MM.1S (cell line): Measurements from ENCODE around the gene ZNF580.

ENCODE experiments used
- DNase-seq: peaks from one replicate; pipeline ENCODE4 v3.0.0-alpha.2; 2015
- H2AFZ ChIP-seq: fragments of 300-600 bp; sonication (generic); 2 replicates; pipeline ENCODE4 v1.6.0; 2016; ENCODE audit warnings: antibody characterized with exemption, low read length
- H3F3A ChIP-seq: fragments of 300-600 bp; sonication (generic); 2 replicates; pipeline ENCODE4 v1.6.1; 2016; ENCODE audit warnings: mild to moderate bottlenecking, antibody characterized with exemption, low read length, moderate library complexity, mixed read lengths; ENCODE audit not compliant: insufficient read depth
- H3K27ac ChIP-seq: fragments of 300-600 bp; sonication (generic); 2 replicates; pipeline ENCODE4 v1.5.1; 2016; ENCODE audit warnings: mild to moderate bottlenecking, low read length
- H3K27me3 ChIP-seq: fragments of 300-600 bp; sonication (generic); replicated peaks from 2 replicates; pipeline ENCODE4 v1.6.0; 2016; ENCODE audit warnings: low read length; ENCODE audit not compliant: insufficient read depth
- H3K36me3 ChIP-seq: fragments of 300-600 bp; sonication (generic); replicated peaks from 2 replicates; pipeline ENCODE4 v1.6.1; 2016; ENCODE audit warnings: mild to moderate bottlenecking, low read length, mixed read lengths; ENCODE audit not compliant: insufficient read depth
- H3K4me1 ChIP-seq: fragments of 300-600 bp; sonication (generic); 2 replicates; pipeline ENCODE4 v1.6.1; 2016; ENCODE audit warnings: low read length, mixed read lengths
- H3K4me2 ChIP-seq: fragments of 300-600 bp; sonication (generic); 2 replicates; pipeline ENCODE4 v1.6.0; 2016; ENCODE audit warnings: low read depth, low read length
- H3K4me3 ChIP-seq: fragments of 300-600 bp; sonication (generic); 2 replicates; pipeline ENCODE4 v1.5.1; 2016; ENCODE audit warnings: low read length, mixed read lengths
- H3K79me2 ChIP-seq: fragments of 300-600 bp; sonication (generic); 2 replicates; pipeline ENCODE4 v1.6.1; 2016; ENCODE audit warnings: mixed run types, low read length, mixed read lengths
- H3K9ac ChIP-seq: fragments of 300-600 bp; sonication (generic); 2 replicates; pipeline ENCODE4 v1.6.1; 2016; ENCODE audit warnings: low read length, mixed read lengths
- H3K9me2 ChIP-seq: fragments of 300-600 bp; sonication (generic); replicated peaks from 2 replicates; pipeline ENCODE4 v1.6.1; 2016; ENCODE audit warnings: mild to moderate bottlenecking, low read length, mixed read lengths; ENCODE audit not compliant: insufficient read depth
- H3K9me3 ChIP-seq: fragments of 300-600 bp; sonication (generic); replicated peaks from 2 replicates; pipeline ENCODE4 v1.6.1; 2016; ENCODE audit warnings: mild to moderate bottlenecking, low read length, mixed read lengths; ENCODE audit not compliant: insufficient read depth
- H4K20me1 ChIP-seq: fragments of 300-600 bp; sonication (generic); 2 replicates; pipeline ENCODE4 v1.6.1; 2016; ENCODE audit warnings: mild to moderate bottlenecking, low read length, moderate library complexity, mixed read lengths; ENCODE audit not compliant: insufficient read depth
- EZH2 ChIP-seq: fragments of 300-600 bp; sonication (generic); optimal IDR thresholded peaks from 2 replicates; pipeline ENCODE3; 2017; ENCODE audit warnings: low read depth, mild to moderate bottlenecking, antibody characterized with exemption, low read length, mixed read lengths
- EZH2phosphoT487 ChIP-seq: fragments of 300-600 bp; sonication (generic); IDR thresholded peaks from 2 replicates; pipeline ENCODE4 v1.6.1; 2018; ENCODE audit warnings: antibody characterized with exemption, low read length
- TF ChIP-seq, protein P1 (sequence below): fragments of 300-600 bp; sonication (generic); IDR thresholded peaks from 2 replicates; pipeline ENCODE4 v1.5.1; 2016; ENCODE audit warnings: antibody characterized with exemption, low read length, mixed read lengths

The ZNF580 gene

DNA sequence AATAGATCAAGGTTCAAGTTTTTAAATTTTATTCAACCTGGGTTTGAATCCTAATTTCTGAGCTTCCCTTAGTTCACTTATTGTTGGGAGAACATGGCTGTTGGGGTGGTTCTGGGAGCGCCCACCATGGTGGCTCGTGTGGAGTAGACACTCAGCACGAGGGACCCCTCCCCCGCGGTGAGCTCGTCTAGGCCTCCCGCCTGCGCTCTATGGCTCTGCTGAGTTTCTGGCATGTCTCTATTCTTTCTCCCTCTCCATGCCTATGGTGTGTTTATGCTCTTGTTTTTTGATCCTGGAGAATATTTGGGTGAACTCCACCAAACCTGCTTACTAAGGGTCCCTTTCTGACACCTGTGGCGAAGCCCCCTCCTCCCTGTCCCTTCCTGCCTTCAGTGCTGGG, 32.7 kb downstream of the ZNF580 start:
- no peak overlapping the region for H2AFZ ChIP-seq

DNA sequence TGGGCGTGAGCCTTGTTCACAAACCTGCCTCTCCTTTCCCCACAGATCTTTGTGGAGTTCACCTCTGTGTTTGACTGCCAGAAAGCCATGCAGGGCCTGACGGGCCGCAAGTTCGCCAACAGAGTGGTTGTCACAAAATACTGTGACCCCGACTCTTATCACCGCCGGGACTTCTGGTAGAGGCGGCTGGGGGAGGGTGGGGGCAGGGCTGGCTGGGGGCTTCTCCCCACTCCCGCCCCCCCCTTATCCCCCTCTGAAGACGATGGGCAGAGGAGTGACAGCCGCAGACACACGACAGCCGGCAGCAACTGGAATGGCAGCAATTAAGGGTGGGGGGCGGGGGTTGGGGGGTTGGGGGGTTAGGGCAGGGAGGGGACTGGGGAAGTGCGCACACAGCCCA, 33.1 kb downstream of the ZNF580 start:
- Histone ChIP-seq H3K79me2 (peaks cover 85% of the 10 kb centered on the region), H3K36me3 (peaks cover 15% of the 10 kb centered on the region)

More for the DNA sequence above, 32.7 kb downstream of the ZNF580 start:
- TF ChIP-seq, protein P1, sequence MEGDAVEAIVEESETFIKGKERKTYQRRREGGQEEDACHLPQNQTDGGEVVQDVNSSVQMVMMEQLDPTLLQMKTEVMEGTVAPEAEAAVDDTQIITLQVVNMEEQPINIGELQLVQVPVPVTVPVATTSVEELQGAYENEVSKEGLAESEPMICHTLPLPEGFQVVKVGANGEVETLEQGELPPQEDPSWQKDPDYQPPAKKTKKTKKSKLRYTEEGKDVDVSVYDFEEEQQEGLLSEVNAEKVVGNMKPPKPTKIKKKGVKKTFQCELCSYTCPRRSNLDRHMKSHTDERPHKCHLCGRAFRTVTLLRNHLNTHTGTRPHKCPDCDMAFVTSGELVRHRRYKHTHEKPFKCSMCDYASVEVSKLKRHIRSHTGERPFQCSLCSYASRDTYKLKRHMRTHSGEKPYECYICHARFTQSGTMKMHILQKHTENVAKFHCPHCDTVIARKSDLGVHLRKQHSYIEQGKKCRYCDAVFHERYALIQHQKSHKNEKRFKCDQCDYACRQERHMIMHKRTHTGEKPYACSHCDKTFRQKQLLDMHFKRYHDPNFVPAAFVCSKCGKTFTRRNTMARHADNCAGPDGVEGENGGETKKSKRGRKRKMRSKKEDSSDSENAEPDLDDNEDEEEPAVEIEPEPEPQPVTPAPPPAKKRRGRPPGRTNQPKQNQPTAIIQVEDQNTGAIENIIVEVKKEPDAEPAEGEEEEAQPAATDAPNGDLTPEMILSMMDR, result no peak
- no peak for TF ChIP-seq EZH2
- no peak for TF ChIP-seq EZH2phosphoT487
- H3K4me1 ChIP-seq, result peaks cover 20% of the 10 kb centered on the region
- H3K9me2 ChIP-seq, result no peaks in the 10 kb centered on the region
- H3K9ac ChIP-seq, result no peak overlapping the region
- H3K36me3 ChIP-seq, result peaks cover 15% of the 10 kb centered on the region
- peaks cover 45% of the 10 kb centered on the region for H3F3A ChIP-seq
- H3K4me3 ChIP-seq, result no peak overlapping the region
- no peak for DNase-seq
- H4K20me1 ChIP-seq, result peaks cover 26% of the 10 kb centered on the region
- H3K79me2 ChIP-seq, result peaks cover 85% of the 10 kb centered on the region
- no peaks in the 10 kb centered on the region for H3K27me3 ChIP-seq
- H3K27ac ChIP-seq, result no peak overlapping the region
- H3K9me3 ChIP-seq, result no peaks in the 10 kb centered on the region
- H3K4me2 ChIP-seq, result no peak overlapping the region

DNA sequence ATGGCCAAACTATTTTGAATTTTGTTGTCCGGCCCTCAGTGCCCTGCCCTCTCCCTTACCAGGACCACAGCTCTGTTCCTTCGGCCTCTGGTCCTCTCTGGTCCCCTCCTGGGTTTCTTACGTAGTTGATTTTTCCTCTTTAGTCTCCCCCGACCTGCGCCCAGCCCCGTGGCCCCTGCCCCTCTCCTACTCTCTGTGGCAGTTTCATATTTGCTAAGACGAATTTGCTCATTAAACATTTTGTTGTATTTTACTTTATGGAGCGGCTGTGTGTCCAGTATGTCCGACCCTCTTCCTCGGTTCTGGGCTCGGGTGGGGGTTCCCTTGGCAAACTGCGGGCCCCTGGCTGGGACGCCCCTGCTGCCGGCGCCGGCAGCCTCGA, 33.6 kb downstream of the ZNF580 start:
- H3K36me3 ChIP-seq, result peaks cover 15% of the 10 kb centered on the region
- H3K27ac ChIP-seq, result peak overlapping the region; percentile 55; the same call in 1 of the 2 replicates
- no peaks in the 10 kb centered on the region for H3K9me3 ChIP-seq
- H3K9ac ChIP-seq, result peak overlapping the region; percentile 56; the same call in 1 of the 2 replicates
- H3K79me2 ChIP-seq, result peaks cover 85% of the 10 kb centered on the region
- H4K20me1 ChIP-seq, result peaks cover 20% of the 10 kb centered on the region
- peaks cover 27% of the 10 kb centered on the region for H3K4me1 ChIP-seq
- H3K4me3 ChIP-seq, result peak overlapping the region; percentile 75
- TF ChIP-seq EZH2phosphoT487 (no peak), EZH2 (no peak)
- TF ChIP-seq, protein P1, result no peak
- H3K4me2 ChIP-seq, result peak overlapping the region; percentile 64
- no peaks in the 10 kb centered on the region for H3K9me2 ChIP-seq
- no peaks in the 10 kb centered on the region for H3K27me3 ChIP-seq
- H3F3A ChIP-seq, result peaks cover 47% of the 10 kb centered on the region
- no peak for DNase-seq
- H2AFZ ChIP-seq, result no peak overlapping the region

More for the DNA sequence above, 33.1 kb downstream of the ZNF580 start:
- H3K4me3 ChIP-seq, result no peak overlapping the region
- H3K9me3 ChIP-seq, result no peaks in the 10 kb centered on the region
- peaks cover 47% of the 10 kb centered on the region for H3F3A ChIP-seq
- H2AFZ ChIP-seq, result no peak overlapping the region
- H4K20me1 ChIP-seq, result peaks cover 22% of the 10 kb centered on the region
- H3K4me1 ChIP-seq, result peaks cover 24% of the 10 kb centered on the region
- TF ChIP-seq, protein P1, result no peak
- TF ChIP-seq EZH2 (no peak), EZH2phosphoT487 (no peak)
- DNase-seq, result no peak
- H3K9me2 ChIP-seq, result no peaks in the 10 kb centered on the region
- H3K27ac ChIP-seq, result no peak overlapping the region
- H3K27me3 ChIP-seq, result no peaks in the 10 kb centered on the region
- H3K9ac ChIP-seq, result no peak overlapping the region
- H3K4me2 ChIP-seq, result no peak overlapping the region
